Fibroblast of pulmonary artery (primary cell): ENCODE data around the gene ZFR2.

Source experiments
- DNase-seq: peaks from one replicate; pipeline ENCODE4 v3.0.0-alpha.2; 2010; ENCODE audit warnings: low read depth
- H3K4me3 ChIP-seq: replicated peaks from 2 replicates; pipeline ENCODE4 v1.5.1; 2011; ENCODE audit warnings: low read depth, mild to moderate bottlenecking, control low read depth, low read length, moderate library complexity
- CTCF ChIP-seq: IDR thresholded peaks from 2 replicates; pipeline ENCODE4 v1.5.1; 2011; ENCODE audit warnings: mild to moderate bottlenecking, control low read depth, low read length, inconsistent platforms; ENCODE audit errors: missing control alignments

Gene ZFR2

GRCh38 chr19:3873151-3873550 is 4.3 kb upstream of the ZFR2 start:
- DNase-seq: no peak
- no peak for TF ChIP-seq CTCF
- no peak overlapping the region for H3K4me3 ChIP-seq

GRCh38 chr19:3867971-3868769 is 668 bp downstream of the ZFR2 start:
- DNase-seq: no peak
- H3K4me3 ChIP-seq: no peak overlapping the region
- no peak for TF ChIP-seq CTCF

- H3K4me3 ChIP-seq: no peak overlapping the region
- TF ChIP-seq CTCF: no peak
Measured at GRCh38 chr19:3866910-3867638, 1.8 kb downstream of the ZFR2 start.

GRCh38 chr19:3863648-3864047 is 5.2 kb downstream of the ZFR2 start:
- DNase-seq: no peak
- TF ChIP-seq CTCF: no peak
- H3K4me3 ChIP-seq: no peak overlapping the region

More at GRCh38 chr19:3866910-3867638, 1.8 kb downstream of the ZFR2 start:
- DNase-seq: no peak

- no peak for TF ChIP-seq CTCF
- H3K4me3 ChIP-seq: no peak overlapping the region
- DNase-seq: no peak
Measured at GRCh38 chr19:3862826-3863500, 5.9 kb downstream of the ZFR2 start.

- no peak for DNase-seq
- no peak for TF ChIP-seq CTCF
- H3K4me3 ChIP-seq: no peak overlapping the region
Measured at GRCh38 chr19:3860499-3860898, 8.3 kb downstream of the ZFR2 start.
